Fibroblast of skin of left quadriceps (primary cell): ENCODE data around the gene SOX2.
"Not testable (repeated sequence)": the region's sequence is repeated elsewhere in the genome, so short reads cannot be mapped to it uniquely, and the experiment has no call there.

Source experiments
- DNase-seq, 2 experiments: peaks; one replicate each; pipeline ENCODE4 v3.0.0-alpha.2; 2013; ENCODE audit warnings: low read depth in 2 of 2

The SOX2 gene

DNA sequence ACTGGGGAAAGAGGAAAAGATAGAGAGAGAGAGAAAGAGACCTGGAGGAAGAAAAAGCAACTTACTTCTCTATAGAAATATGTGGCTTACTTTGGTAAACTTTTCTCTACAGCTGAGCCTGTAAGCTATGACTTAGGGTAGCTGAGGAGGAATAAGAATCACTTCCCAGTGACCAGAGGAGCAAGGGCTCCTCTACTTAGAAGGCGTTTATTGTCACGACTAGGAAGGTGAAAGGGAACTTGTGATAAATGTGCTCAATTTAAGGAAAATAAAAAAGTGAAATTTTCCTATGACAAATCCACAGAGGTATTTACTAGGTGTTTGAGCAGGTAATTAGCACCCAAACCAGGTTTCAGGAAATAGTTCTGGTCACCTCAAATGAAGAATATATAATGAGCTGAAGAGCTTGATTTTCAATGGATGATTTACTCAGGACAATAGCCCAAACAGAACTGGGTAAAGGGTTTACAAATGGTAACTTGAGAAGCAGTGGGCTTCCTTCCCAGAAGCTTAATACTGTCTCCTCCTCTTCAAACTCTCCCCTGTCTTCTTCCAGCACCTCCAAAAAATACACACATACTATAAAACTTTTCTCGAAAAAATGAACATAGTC, 46.1 kb downstream of the SOX2 start:
- no peak for DNase-seq

DNA sequence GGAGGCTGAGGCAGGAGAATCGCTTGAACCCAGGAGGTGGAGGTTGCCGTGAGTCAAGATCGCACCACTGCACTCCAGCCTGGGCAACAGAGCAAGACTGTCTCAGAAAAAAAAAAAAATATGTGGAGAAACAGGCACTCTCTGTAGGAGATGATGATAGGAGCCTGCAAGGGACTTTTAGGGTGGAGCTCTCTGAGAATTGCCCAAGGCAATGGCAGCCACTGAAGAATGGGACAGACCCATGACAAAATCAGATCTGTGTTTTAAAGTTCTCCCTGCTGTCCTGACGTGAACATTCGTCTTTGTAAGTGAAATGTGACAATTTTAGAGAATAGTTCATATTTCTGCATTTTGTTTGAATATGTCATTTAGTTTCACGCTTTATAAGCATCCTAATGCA, 50.2 kb downstream of the SOX2 start:
- no peak for DNase-seq

DNA sequence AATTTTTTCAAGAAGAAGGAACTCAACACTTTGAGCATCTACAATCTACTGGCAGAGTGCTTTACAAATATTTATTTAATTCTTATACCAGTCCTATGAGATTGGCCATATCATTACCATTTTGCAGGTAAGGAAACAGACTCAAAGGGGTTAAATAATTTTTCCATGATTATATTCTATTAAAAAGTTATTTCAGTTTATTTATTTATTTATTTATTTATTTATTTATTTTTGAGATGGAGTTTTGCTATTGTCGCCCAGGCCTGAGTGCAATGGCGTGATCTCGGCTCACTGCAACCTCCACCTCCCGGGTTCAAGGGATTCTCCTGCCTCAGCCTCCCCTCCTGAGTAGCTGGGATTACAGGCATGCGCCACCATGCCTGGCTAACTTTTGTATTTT, 52.3 kb downstream of the SOX2 start:
- DNase-seq, result not testable (repeated sequence)
